Measurements from ENCODE around the gene CHST4. TPM values are rescaled to one million over a fixed set of nuclear protein-coding genes. Genes with fewer than 3 reads are reported as not detected.

The CHST4 gene
- not detected in 2 replicates for total RNA-seq

DNA sequence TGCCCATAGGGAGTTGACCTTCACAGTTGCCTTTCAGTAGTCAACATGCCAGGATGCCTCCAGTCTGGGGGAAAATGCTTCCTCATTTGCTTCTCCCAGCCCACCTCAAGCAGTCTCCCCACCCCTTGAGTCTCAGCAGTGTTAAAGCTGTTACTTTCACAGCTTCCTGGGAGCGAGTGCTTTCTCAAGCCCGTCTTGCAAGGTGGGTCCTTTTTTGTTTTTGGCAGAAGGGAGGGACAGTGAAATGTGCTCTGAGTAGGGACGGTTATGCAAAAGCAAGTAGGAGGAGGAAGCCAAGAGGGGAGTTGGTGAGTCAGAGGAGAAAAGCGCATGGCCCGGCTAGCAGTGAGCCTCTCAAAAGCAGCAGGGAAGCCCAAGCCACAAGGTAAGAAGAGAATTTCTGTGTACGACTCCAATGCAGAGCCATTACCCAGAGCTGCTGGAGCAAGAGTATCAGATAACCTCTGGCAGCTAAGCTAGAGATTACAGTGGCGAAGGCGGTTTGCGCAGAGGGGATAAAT is at the start of gene CHST4:
TSS of gene CHST4 (plus strand) at position 316 of the 521 bp plus-strand sequence. CDS start 10,252 bp downstream, outside the sequence.

GRCh38 chr16:71489122-71489521 is 37.1 kb upstream of the CHST4 start, which contains the start of gene ZNF19:
Gene ZNF19, minus strand, starts transcription at chr16:71489324. Its CDS starts 7,210 bp downstream, at chr16:71482114.

DNA sequence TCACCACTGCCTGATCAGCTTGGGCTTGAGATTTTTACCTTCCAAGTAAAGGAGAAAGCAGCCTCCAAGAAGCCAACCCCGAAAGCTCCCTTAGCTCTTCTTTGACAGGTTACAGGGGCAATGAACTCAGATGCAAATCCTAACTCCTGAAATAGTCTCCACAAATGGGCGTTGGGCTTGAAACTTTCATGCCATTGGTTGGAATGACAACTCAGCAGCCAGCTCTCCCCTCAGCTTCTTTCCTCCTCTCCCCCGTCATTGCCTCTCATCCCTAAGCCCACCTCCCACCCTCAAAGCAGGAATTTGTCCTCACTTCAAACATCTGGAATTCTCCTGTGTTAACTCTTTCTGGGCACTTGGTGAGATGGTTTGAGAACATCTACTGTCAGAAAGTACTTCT is 50.7 kb downstream of the CHST4 start, which contains the start of gene TAT:
TSS of gene TAT (minus strand) at position 122 of the 400 bp plus-strand sequence. CDS start 677 bp downstream, outside the sequence.

Other genes with a start within 250 kb of the CHST4 start
- 12.6 and 17.5 TPM in 2 replicates for gene CMTR2, start 237.0 kb upstream of the CHST4 start, total RNA-seq
- gene CALB2, start 167.7 kb upstream of the CHST4 start, total RNA-seq = 5.2 TPM in 1 of 2 replicates, not detected in the other
- not detected in 2 replicates for gene TLE7, start 84.4 kb upstream of the CHST4 start, total RNA-seq
- 4.2 and 4.5 TPM in 2 replicates for gene ZNF23, start 64.2 kb upstream of the CHST4 start, total RNA-seq
- gene ZNF19, start 37.1 kb upstream of the CHST4 start, total RNA-seq = 0.16 and 1.6 TPM in 2 replicates
- not detected in 2 replicates for gene TAT, start 50.7 kb downstream of the CHST4 start, total RNA-seq
- not detected in 2 replicates for gene MARVELD3, start 99.8 kb downstream of the CHST4 start, total RNA-seq
- 3.4 and 3.6 TPM in 2 replicates for gene PHLPP2, start 198.3 kb downstream of the CHST4 start, total RNA-seq

All from cardiac atrium fibroblast (primary cell).